DND-41 (cell line): ENCODE results near the gene SLIT1.

ENCODE experiments used
- ATAC-seq: fragments of 200-7000 bp; cut with Tn5 transposase; 3 replicates; pipeline ENCODE4 v1.9.1; 2021; ENCODE audit warnings: low read depth; ENCODE audit not compliant: insufficient read depth
- DNase-seq: peaks from one replicate; pipeline ENCODE4 v3.0.0-alpha.2; 2020
- H2AFZ ChIP-seq: 2 replicates; pipeline ENCODE4 v1.6.0; 2012; ENCODE audit warnings: low read depth, low read length
- H3K27ac ChIP-seq: 2 replicates; pipeline ENCODE4 v1.5.1; 2012; ENCODE audit warnings: low read length, inconsistent platforms
- H3K27me3 ChIP-seq: fragments of 200-600 bp; sonication (generic); 2 replicates; pipeline ENCODE4 v1.6.0; 2012; ENCODE audit warnings: low read length, mild to moderate bottlenecking, inconsistent platforms; ENCODE audit not compliant: insufficient read depth, poor library complexity
- H3K36me3 ChIP-seq: 2 replicates; pipeline ENCODE4 v1.5.1; 2012; ENCODE audit warnings: low read length, inconsistent platforms; ENCODE audit not compliant: insufficient read depth
- H3K4me1 ChIP-seq: 2 replicates; pipeline ENCODE4 v1.5.1; 2012; ENCODE audit warnings: mild to moderate bottlenecking, low read length; ENCODE audit not compliant: insufficient read depth
- H3K4me2 ChIP-seq: 2 replicates; pipeline ENCODE4 v1.6.0; 2012; ENCODE audit warnings: mild to moderate bottlenecking, moderate library complexity, low read length, inconsistent platforms; ENCODE audit not compliant: insufficient read depth
- H3K4me3 ChIP-seq, 2 experiments: fragments of 200-600 bp in 1 of 2; shearing (Covaris generic) in 1 of 2; 2 replicates each; pipeline ENCODE4 v1.5.1; 2012 to 2016; ENCODE audit warnings: inconsistent platforms in 2 of 2, low read length in 2 of 2, mild to moderate bottlenecking in 2 of 2, low read depth in 1 of 2, moderate library complexity in 1 of 2
- H3K79me2 ChIP-seq: 2 replicates; pipeline ENCODE4 v1.6.0; 2012; ENCODE audit warnings: low read length, inconsistent platforms; ENCODE audit not compliant: insufficient read depth
- H3K9ac ChIP-seq: 2 replicates; pipeline ENCODE4 v1.6.0; 2012; ENCODE audit warnings: low read depth, mild to moderate bottlenecking, inconsistent platforms, low read length, moderate library complexity
- H3K9me3 ChIP-seq: 2 replicates; pipeline ENCODE4 v1.5.1; 2012; ENCODE audit warnings: low read length, moderate library complexity, mild to moderate bottlenecking, inconsistent platforms; ENCODE audit not compliant: insufficient read depth, severe bottlenecking
- H4K20me1 ChIP-seq: 2 replicates; pipeline ENCODE4 v1.6.0; 2012; ENCODE audit warnings: low read length; ENCODE audit not compliant: insufficient read depth
- CTCF ChIP-seq: IDR thresholded peaks from 2 replicates; pipeline ENCODE4 v1.5.1; 2012; ENCODE audit warnings: borderline replicate concordance, low read length, moderate library complexity, mild to moderate bottlenecking; ENCODE audit not compliant: poor library complexity, severe bottlenecking; ENCODE audit errors: extremely low read depth
- EZH2 ChIP-seq: IDR thresholded peaks from 3 replicates; pipeline ENCODE4 v1.6.1; 2012; ENCODE audit warnings: borderline replicate concordance, low read depth, mild to moderate bottlenecking, moderate library complexity, low read length, inconsistent platforms; ENCODE audit not compliant: severe bottlenecking

The SLIT1 gene

GRCh38 chr10:96960872-96961271 is 224.9 kb downstream of the SLIT1 start:
- ATAC-seq (no peak), DNase-seq (no peak)
- no peak for TF ChIP-seq EZH2
- no peak for TF ChIP-seq CTCF
- H3K79me2 ChIP-seq = no peaks in the 10 kb centered on the region
- no peaks in the 10 kb centered on the region for H4K20me1 ChIP-seq
- H3K9ac ChIP-seq = no peak overlapping the region
- no peak overlapping the region for H2AFZ ChIP-seq
- H3K27me3 ChIP-seq = no peaks in the 10 kb centered on the region
- H3K4me2 ChIP-seq = no peak overlapping the region
- no peak overlapping the region for H3K27ac ChIP-seq
- no peak overlapping the region for H3K4me3 ChIP-seq
- H3K4me1 ChIP-seq = no peaks in the 10 kb centered on the region
- H3K9me3 ChIP-seq = no peaks in the 10 kb centered on the region
- peaks cover 21% of the 10 kb centered on the region for H3K36me3 ChIP-seq

- Histone ChIP-seq H4K20me1 (no peaks in the 10 kb centered on the region), H3K79me2 (no peaks in the 10 kb centered on the region), H3K9me3 (no peaks in the 10 kb centered on the region), H3K4me1 (no peaks in the 10 kb centered on the region), H3K27ac (no peak overlapping the region), H3K9ac (no peak overlapping the region), H3K4me2 (no peak overlapping the region), H3K36me3 (peaks cover 33% of the 10 kb centered on the region), H2AFZ (no peak overlapping the region), H3K4me3 (no peak overlapping the region), H3K27me3 (no peaks in the 10 kb centered on the region)
- TF ChIP-seq CTCF (no peak), EZH2 (no peak)
- ATAC-seq (no peak), DNase-seq (no peak)
These were observed 226.0 kb downstream of the SLIT1 start for GRCh38 chr10:96959733-96960132.

- Histone ChIP-seq H3K4me3 (no peak overlapping the region), H3K36me3 (peaks cover 39% of the 10 kb centered on the region), H3K9me3 (no peaks in the 10 kb centered on the region), H3K4me2 (no peak overlapping the region), H3K4me1 (no peaks in the 10 kb centered on the region), H3K27ac (no peak overlapping the region), H3K79me2 (no peaks in the 10 kb centered on the region), H2AFZ (no peak overlapping the region), H4K20me1 (no peaks in the 10 kb centered on the region), H3K27me3 (no peaks in the 10 kb centered on the region), H3K9ac (no peak overlapping the region)
- DNase-seq = no peak
- no peak for ATAC-seq
- TF ChIP-seq EZH2 (no peak), CTCF (no peak)
These were observed 227.7 kb downstream of the SLIT1 start for GRCh38 chr10:96958071-96958470.

- TF ChIP-seq CTCF (no peak), EZH2 (no peak)
These were observed 230.0 kb downstream of the SLIT1 start for GRCh38 chr10:96955794-96956193.

More at GRCh38 chr10:96955794-96956193, 230.0 kb downstream of the SLIT1 start:
- no peaks in the 10 kb centered on the region for H3K4me1 ChIP-seq
- no peaks in the 10 kb centered on the region for H4K20me1 ChIP-seq
- no peak overlapping the region for H3K4me3 ChIP-seq
- DNase-seq (no peak), ATAC-seq (no peak)
- H3K27me3 ChIP-seq = no peaks in the 10 kb centered on the region
- peaks cover 50% of the 10 kb centered on the region for H3K36me3 ChIP-seq
- no peak overlapping the region for H2AFZ ChIP-seq
- H3K79me2 ChIP-seq = no peaks in the 10 kb centered on the region
- no peaks in the 10 kb centered on the region for H3K9me3 ChIP-seq
- no peak overlapping the region for H3K27ac ChIP-seq
- no peak overlapping the region for H3K9ac ChIP-seq
- no peak overlapping the region for H3K4me2 ChIP-seq
